Thyroid gland (tissue), 4 donors: ENCODE measurements around the gene GLT8D1. TPM values are rescaled to one million over a fixed set of nuclear protein-coding genes. Genes with fewer than 3 reads are reported as not detected.

Experiments used
- DNase-seq, 2 donors: peaks; one replicate each; pipeline ENCODE4 v3.0.0-alpha.2; 2019
- H3K27ac ChIP-seq, 3 donors: fragments of 200-600 bp; sonication (generic); 1 replicate in 2 of 3; 2 replicates in 1 of 3; pipeline ENCODE4 v1.5.1; 2016 to 2019; ENCODE audit warnings: mild to moderate bottlenecking in 1 of 3, moderate library complexity in 1 of 3
- H3K27me3 ChIP-seq: fragments of 200-600 bp; sonication (generic); one replicate; pipeline ENCODE4 v1.5.1; 2019
- H3K36me3 ChIP-seq, 2 donors: fragments of 200-600 bp; sonication (generic); one replicate each; pipeline ENCODE4 v1.5.1; 2016 to 2019
- H3K4me1 ChIP-seq, 2 donors: fragments of 200-600 bp; sonication (generic); one replicate each; pipeline ENCODE4 v1.5.1; 2017 to 2019
- H3K4me3 ChIP-seq, 3 donors: fragments of 200-600 bp; sonication (generic); replicated peaks in 1 of 3; 1 replicate in 2 of 3; 2 replicates in 1 of 3; pipeline ENCODE4 v1.5.1; 2016; ENCODE audit warnings: mild to moderate bottlenecking in 1 of 3
- H3K9me3 ChIP-seq: fragments of 200-600 bp; sonication (generic); one replicate; pipeline ENCODE4 v1.5.1; 2017
- POLR2A ChIP-seq, 2 donors: fragments of 450-650 bp; IDR thresholded peaks; one replicate each; pipeline ENCODE4 v1.6.1; 2017; ENCODE audit warnings: antibody characterized with exemption in 2 of 2, mild to moderate bottlenecking in 2 of 2, moderate library complexity in 1 of 2
- WGBS, 2 donors: methylation state at CpG; one replicate each; pipeline ENCODE4 v1.1.5; 2017; 5-methylcytosine and 5-hydroxymethylcytosine counted together
- intact Hi-C: fragments of 100-400 bp; cut with DNase I; formaldehyde crosslinking; loops from one replicate; pipeline ENCODE4 v1.15.1; 2023
- small RNA-seq: library from RNA; depleted of rRNA; stranded (forward); fragments of <200 nt; gene quantifications from one replicate; pipeline ENCODE3, GENCODE V24; 2016
- total RNA-seq, 4 donors: library from RNA; depleted of rRNA; stranded (reverse); fragments of >200 nt; gene quantifications; one replicate each; pipeline ENCODE4 v1.2.3, GENCODE V29; 2016
- TF ChIP-seq, protein P1 (sequence below), 6 experiments: fragments of 200-600 bp in 3 of 6; fragments of 450-650 bp in 3 of 6; sonication (generic) in 3 of 6; IDR thresholded peaks; one replicate each; pipeline ENCODE4 v1.5.1; 2016 to 2019; ENCODE audit warnings: antibody characterized with exemption in 6 of 6, mild to moderate bottlenecking in 2 of 6, inconsistent platforms in 1 of 6, moderate library complexity in 1 of 6

GLT8D1 gene
- total RNA-seq, 4 donors from 2014 or later = 97.8 to 145 (median 107) TPM

DNA sequence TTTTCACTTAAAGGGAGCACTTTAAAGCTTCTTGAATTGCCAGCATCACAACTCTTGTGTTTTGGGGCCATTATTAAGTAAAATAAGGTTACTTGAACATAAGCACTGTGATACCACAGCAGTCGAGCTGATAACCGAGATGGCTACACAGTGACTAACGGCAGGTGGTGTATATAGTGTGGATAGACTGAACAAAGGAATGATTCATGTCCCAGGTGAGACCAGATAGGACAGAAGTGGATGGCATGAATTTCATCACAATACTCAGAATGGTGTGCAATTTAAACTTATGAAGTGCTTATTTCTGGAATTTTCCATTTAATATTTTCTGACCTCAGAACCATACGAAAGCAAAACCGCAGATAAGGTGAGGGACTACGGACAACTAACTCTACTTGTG is 60.0 kb downstream of the GLT8D1 start:
- intact Hi-C loops = no loop called here
- no peak overlapping the region for H3K27ac ChIP-seq
- no peak for TF ChIP-seq POLR2A (IDR thresholded peaks at IDR 0.05)
- TF ChIP-seq, protein P1, sequence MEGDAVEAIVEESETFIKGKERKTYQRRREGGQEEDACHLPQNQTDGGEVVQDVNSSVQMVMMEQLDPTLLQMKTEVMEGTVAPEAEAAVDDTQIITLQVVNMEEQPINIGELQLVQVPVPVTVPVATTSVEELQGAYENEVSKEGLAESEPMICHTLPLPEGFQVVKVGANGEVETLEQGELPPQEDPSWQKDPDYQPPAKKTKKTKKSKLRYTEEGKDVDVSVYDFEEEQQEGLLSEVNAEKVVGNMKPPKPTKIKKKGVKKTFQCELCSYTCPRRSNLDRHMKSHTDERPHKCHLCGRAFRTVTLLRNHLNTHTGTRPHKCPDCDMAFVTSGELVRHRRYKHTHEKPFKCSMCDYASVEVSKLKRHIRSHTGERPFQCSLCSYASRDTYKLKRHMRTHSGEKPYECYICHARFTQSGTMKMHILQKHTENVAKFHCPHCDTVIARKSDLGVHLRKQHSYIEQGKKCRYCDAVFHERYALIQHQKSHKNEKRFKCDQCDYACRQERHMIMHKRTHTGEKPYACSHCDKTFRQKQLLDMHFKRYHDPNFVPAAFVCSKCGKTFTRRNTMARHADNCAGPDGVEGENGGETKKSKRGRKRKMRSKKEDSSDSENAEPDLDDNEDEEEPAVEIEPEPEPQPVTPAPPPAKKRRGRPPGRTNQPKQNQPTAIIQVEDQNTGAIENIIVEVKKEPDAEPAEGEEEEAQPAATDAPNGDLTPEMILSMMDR (IDR thresholded peaks at IDR 0.05) = no peak
- no peaks in the 10 kb centered on the region for H3K9me3 ChIP-seq
- WGBS, 2 donors = 96 to 97% methylated on average over 6 of the region's 6 CpGs
- no peaks in the 10 kb centered on the region for H3K27me3 ChIP-seq
- H3K4me3 ChIP-seq = no peak overlapping the region
- H3K36me3 ChIP-seq = peaks cover 25 to 30% of the 10 kb centered on the region in 2 donors
- no peak for DNase-seq
- H3K4me1 ChIP-seq = peaks cover 5 to 11% of the 10 kb centered on the region in 2 donors

Small RNA genes lying within 50 kb of the gene (small RNA-seq; reads per million reads assigned to genes)
- gene AC006254.2 = not detected
- gene RF00569 = 4,125 reads per million, percentile 99 among the genes with 10 or more reads in this experiment
- not detected for gene RF01183
- not detected for gene SNORD19
- not detected for gene SNORD19B
- 2,364 reads per million, percentile 99 among the genes with 10 or more reads in this experiment for gene SNORD69

Other genes starting within 250 kb of the GLT8D1 start
- 100 to 1,000 TPM in 1 of 4 donors, 10 to 100 TPM in 3; 31.8 to 100 (median 67.4) TPM for gene STAB1, start 210.5 kb downstream of the GLT8D1 start, total RNA-seq
- gene NT5DC2, start 171.9 kb downstream of the GLT8D1 start, total RNA-seq = 10 to 100 TPM; 40.5 to 55.1 (median 45.0) TPM
- 10 to 100 TPM in 2 of 4 donors, 1 to 10 TPM in 2; 4.8 to 34.3 (median 9.4) TPM for gene UQCC5, start 169.2 kb downstream of the GLT8D1 start, total RNA-seq
- gene PBRM1, start 19.9 kb downstream of the GLT8D1 start, total RNA-seq = 100 to 1,000 TPM; 111 to 165 (median 125) TPM
- gene GNL3, start 19.8 kb downstream of the GLT8D1 start, total RNA-seq = 10 to 100 TPM; 39.2 to 68.4 (median 41.7) TPM
- gene SPCS1, start 315 bp upstream of the GLT8D1 start, total RNA-seq = 100 to 1,000 TPM; 134 to 263 (median 185) TPM
- 10 to 100 TPM; 36.7 to 65.6 (median 41.8) TPM for gene NEK4, start 65.1 kb upstream of the GLT8D1 start, total RNA-seq
- gene ITIH1, start 71.8 kb upstream of the GLT8D1 start, total RNA-seq = not detected
- gene ITIH3, start 89.0 kb upstream of the GLT8D1 start, total RNA-seq = 10 to 100 TPM in 1 of 4 donors, 1 to 10 TPM in 2, under 1 TPM in 1; 0.89 to 12.8 (median 1.4) TPM
- 1 to 10 TPM; 3.9 to 8.6 (median 7.5) TPM for gene ITIH4, start 124.9 kb upstream of the GLT8D1 start, total RNA-seq
- 1 to 10 TPM; 4.0 to 7.0 (median 6.7) TPM for gene MUSTN1, start 129.2 kb upstream of the GLT8D1 start, total RNA-seq
- 10 to 100 TPM; 15.0 to 22.1 (median 18.7) TPM for gene STIMATE, start 191.8 kb upstream of the GLT8D1 start, total RNA-seq